ENCODE measurements around the gene GABRR1.
"Not testable (repeated sequence)": the region's sequence is repeated elsewhere in the genome, so short reads cannot be mapped to it uniquely, and the experiment has no call there.

The GABRR1 gene

DNA sequence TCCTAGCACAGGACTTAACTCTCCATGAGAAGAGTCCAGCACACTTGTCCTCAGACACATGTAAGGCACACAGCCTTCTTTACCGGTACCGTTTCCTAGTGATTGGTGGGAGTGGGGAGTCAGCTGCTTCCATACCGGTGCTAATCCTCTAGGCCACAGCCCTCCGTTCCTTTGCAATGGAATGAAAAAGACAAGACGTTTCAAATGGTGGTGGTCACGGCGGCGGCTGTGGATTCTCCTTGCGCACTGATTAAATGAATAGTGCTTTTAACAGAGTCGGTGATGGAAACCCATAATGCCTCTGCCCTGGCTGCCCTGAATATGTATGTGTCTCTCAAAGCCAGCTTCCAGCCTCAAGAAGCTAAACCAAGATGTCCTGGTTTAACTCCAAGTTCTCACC, 34.8 kb upstream of the GABRR1 start:
- FAIRE-seq, result no peak

DNA sequence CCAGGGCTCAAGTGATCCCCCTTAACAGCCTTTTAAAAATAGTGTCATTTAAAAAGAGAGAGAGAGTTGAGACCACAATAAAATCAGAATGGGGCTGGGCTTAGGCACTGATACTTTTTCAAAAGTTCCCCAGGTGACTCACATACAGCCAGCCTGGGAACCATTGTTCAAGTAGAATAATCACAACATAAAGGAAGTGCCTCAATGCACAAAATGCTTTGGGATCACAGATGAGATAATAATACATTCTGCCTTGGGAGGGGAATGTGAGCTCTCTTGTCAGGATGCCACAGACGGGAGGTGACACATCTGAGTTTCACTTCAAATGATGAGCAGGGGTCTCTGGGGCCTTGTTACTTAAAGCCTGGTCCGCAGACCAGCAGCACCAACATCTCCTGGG, 34.0 kb upstream of the GABRR1 start:
- FAIRE-seq, result no peak

More for the DNA sequence above, 34.8 kb upstream of the GABRR1 start:
- TF ChIP-seq PAX5 (IDR thresholded peaks at IDR 0.05; ENCODE audit: insufficient read depth, low read length, severe bottlenecking), result no peak
- no peak for TF ChIP-seq POLR2A (IDR thresholded peaks at IDR 0.05; ENCODE audit: low read depth, low read length)
- no peak for TF ChIP-seq POLR2AphosphoS5 (IDR thresholded peaks at IDR 0.05; ENCODE audit: low read depth, low read length)
- no peak for DNase-seq (ENCODE audit: insufficient read length, low spot score)

DNA sequence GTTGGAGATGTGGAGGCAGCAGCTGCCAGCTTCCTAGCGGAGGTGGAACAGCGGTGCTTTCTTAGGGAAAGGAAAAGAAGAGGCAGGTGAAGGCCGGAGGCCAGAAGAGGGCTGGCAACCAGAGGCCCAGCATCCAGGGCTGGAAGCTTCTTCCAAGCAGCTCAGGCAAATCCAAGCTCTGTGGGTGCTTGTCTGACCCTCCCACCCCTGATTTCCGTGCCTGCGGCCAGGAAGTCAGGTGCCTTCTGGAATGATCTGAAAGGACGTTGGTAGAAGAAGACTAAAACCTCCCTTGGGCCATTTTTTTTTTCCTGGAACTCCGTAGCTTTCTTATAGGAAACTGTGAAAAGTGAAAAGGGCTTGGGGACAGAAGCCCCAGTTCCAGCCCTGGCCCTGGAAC, 33.1 kb upstream of the GABRR1 start:
- DNase-seq (ENCODE audit: insufficient read length, low spot score) (no peak), FAIRE-seq (no peak)
- no peak for TF ChIP-seq TAF1 (IDR thresholded peaks at IDR 0.05; ENCODE audit: low read depth, low read length)
- TF ChIP-seq POLR2A (IDR thresholded peaks at IDR 0.05; ENCODE audit: low read depth, low read length), result no peak
- no peak for TF ChIP-seq POLR2AphosphoS5 (IDR thresholded peaks at IDR 0.05; ENCODE audit: low read depth, low read length)
- no peak for TF ChIP-seq POU2F2 (IDR thresholded peaks at IDR 0.05; ENCODE audit: low read depth, low read length)
- TF ChIP-seq PAX5 (IDR thresholded peaks at IDR 0.05; ENCODE audit: insufficient read depth, low read length, severe bottlenecking), result no peak
- TF ChIP-seq SPI1 (IDR thresholded peaks at IDR 0.05; ENCODE audit: low read depth, low read length), result no peak

More for the DNA sequence above, 34.0 kb upstream of the GABRR1 start:
- TF ChIP-seq POLR2AphosphoS5 (IDR thresholded peaks at IDR 0.05; ENCODE audit: low read depth, low read length), result no peak
- no peak for TF ChIP-seq TAF1 (IDR thresholded peaks at IDR 0.05; ENCODE audit: low read depth, low read length)
- no peak for TF ChIP-seq PAX5 (IDR thresholded peaks at IDR 0.05; ENCODE audit: insufficient read depth, low read length, severe bottlenecking)
- TF ChIP-seq POU2F2 (IDR thresholded peaks at IDR 0.05; ENCODE audit: low read depth, low read length), result no peak
- no peak for TF ChIP-seq POLR2A (IDR thresholded peaks at IDR 0.05; ENCODE audit: low read depth, low read length)
- no peak for TF ChIP-seq SPI1 (IDR thresholded peaks at IDR 0.05; ENCODE audit: low read depth, low read length)
- DNase-seq (ENCODE audit: insufficient read length, low spot score), result no peak

DNA sequence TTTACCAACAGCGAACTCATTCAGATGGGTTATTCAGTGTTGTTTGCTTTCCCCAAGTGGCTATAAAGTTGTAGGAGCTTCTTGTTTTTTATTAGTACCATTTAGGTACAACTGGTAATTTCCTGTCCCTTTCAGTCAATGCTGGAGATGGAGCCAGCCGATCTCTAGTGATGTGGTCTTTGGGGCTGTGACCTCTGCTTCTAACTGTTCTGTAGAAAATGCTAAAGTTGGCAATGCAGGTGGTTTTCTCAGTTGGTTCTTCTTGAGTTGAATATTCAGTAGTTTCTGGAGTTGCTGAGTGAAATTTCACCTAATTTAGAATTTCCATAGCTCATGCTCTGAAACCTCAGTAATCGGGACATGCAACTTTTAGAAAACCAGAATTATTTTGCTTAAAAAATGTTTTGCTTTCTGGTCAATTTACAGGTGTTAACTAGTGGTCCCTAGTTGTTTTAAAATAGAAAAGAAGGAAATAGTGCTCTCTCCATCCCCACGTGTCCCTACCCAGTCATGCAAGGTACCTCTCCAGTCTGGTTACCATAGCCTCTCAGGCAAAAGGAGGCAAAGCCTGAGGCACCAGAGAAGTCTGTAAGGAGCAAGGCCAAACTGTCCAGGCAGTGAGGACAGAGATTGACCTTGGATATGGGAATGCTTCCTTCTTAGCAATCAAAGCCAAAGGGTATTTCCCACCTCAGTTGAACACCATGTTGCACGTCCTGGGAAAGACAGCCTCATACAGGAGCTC, 27.3 kb upstream of the GABRR1 start:
- no peak for TF ChIP-seq POLR2AphosphoS5 (IDR thresholded peaks at IDR 0.05; ENCODE audit: low read depth, low read length)
- TF ChIP-seq TAF1 (IDR thresholded peaks at IDR 0.05; ENCODE audit: low read depth, low read length), result no peak
- TF ChIP-seq SPI1 (IDR thresholded peaks at IDR 0.05; ENCODE audit: low read depth, low read length), result no peak
- no peak for TF ChIP-seq POU2F2 (IDR thresholded peaks at IDR 0.05; ENCODE audit: low read depth, low read length)
- TF ChIP-seq POLR2A (IDR thresholded peaks at IDR 0.05; ENCODE audit: low read depth, low read length), result no peak
- TF ChIP-seq PAX5 (IDR thresholded peaks at IDR 0.05; ENCODE audit: insufficient read depth, low read length, severe bottlenecking), result no peak
- no peak for DNase-seq (ENCODE audit: insufficient read length, low spot score)

DNA sequence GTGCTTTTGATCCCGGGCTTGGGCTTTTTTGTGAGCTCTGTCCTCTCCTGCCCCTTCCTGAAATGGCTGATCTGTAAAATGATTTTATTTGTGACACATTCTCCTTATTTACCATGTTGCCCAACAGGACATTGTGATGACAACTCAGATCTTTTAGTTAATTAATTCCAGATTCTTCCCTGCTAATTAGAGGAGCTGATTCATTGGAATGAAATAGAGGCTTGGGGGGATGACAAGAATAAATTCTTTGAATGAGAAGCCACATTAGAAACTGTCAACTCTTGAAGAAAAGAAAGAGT, 26.1 kb upstream of the GABRR1 start:
- DNase-seq (ENCODE audit: insufficient read length, low spot score) (no peak), FAIRE-seq (no peak)
- TF ChIP-seq POLR2A (IDR thresholded peaks at IDR 0.05; ENCODE audit: low read depth, low read length) (no peak), POLR2AphosphoS5 (IDR thresholded peaks at IDR 0.05; ENCODE audit: low read depth, low read length) (no peak), PAX5 (IDR thresholded peaks at IDR 0.05; ENCODE audit: insufficient read depth, low read length, severe bottlenecking) (no peak), POU2F2 (IDR thresholded peaks at IDR 0.05; ENCODE audit: low read depth, low read length) (no peak), SPI1 (IDR thresholded peaks at IDR 0.05; ENCODE audit: low read depth, low read length) (no peak), TAF1 (IDR thresholded peaks at IDR 0.05; ENCODE audit: low read depth, low read length) (no peak)

More for the DNA sequence above, 27.3 kb upstream of the GABRR1 start:
- peak; percentile 66 for FAIRE-seq

DNA sequence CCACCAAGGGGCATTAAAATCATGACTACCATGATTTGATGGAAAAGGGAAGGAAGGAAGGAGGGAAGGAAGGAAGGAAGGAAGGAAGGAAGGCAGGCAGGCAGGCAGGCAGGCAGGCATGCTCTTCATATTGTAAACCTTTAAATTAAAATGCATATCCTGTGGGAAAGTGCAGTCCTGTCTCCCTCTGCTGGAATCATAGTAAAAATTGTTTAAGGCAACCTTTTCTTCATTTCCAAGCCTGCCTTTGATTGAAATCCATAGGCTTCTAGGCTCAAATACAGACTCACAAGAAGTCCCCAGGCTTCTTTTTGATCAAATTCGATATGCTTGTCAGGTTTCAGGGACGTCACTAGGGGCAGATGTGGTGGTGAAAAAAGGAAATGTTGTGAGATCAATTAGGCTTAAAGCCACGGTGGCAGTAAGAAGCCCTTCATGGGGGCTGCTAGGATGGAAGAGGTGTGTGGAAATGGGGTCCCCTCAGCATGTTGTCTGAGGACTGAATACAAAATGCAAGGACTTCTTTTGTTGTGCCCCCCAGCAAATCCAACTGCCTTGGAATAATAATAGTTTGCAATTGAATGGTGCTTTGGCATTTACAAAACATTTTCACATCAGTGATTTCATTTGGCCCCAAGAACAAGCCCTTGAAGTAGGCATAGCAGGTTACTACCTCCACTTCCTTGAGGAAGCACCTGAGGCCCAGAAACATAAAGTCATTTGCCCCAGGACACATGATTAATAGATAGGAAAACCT, 25.6 kb upstream of the GABRR1 start:
- no peak for TF ChIP-seq PAX5 (IDR thresholded peaks at IDR 0.05; ENCODE audit: insufficient read depth, low read length, severe bottlenecking)
- TF ChIP-seq POU2F2 (IDR thresholded peaks at IDR 0.05; ENCODE audit: low read depth, low read length), result no peak
- TF ChIP-seq POLR2A (IDR thresholded peaks at IDR 0.05; ENCODE audit: low read depth, low read length), result no peak
- no peak for TF ChIP-seq POLR2AphosphoS5 (IDR thresholded peaks at IDR 0.05; ENCODE audit: low read depth, low read length)
- no peak for TF ChIP-seq TAF1 (IDR thresholded peaks at IDR 0.05; ENCODE audit: low read depth, low read length)
- no peak for TF ChIP-seq SPI1 (IDR thresholded peaks at IDR 0.05; ENCODE audit: low read depth, low read length)
- peak; percentile 68 for FAIRE-seq
- DNase-seq (ENCODE audit: insufficient read length, low spot score), result no peak

DNA sequence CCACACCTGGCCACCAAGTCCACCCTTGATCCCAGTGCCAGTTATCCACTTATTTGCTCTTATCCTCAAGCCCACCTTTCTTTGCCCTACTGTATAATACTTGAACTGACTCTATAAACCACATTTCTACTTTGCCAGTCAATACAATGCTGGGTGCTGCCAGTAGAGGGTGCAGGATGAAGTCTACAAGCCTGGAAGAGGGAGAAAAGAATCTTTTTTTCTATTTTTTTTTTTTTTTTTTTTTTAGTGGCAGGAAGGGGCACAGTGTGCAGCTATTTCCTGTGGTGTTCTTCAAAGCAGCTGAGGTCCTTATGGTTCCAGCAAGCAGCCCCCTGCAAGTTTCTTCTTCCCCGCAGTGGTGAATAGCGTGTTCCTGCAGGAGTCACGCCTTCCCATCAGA, 22.2 kb upstream of the GABRR1 start:
- no peak for DNase-seq (ENCODE audit: insufficient read length, low spot score)
- TF ChIP-seq TAF1 (IDR thresholded peaks at IDR 0.05; ENCODE audit: low read depth, low read length) (no peak), PAX5 (IDR thresholded peaks at IDR 0.05; ENCODE audit: insufficient read depth, low read length, severe bottlenecking) (no peak), POLR2A (IDR thresholded peaks at IDR 0.05; ENCODE audit: low read depth, low read length) (no peak), POU2F2 (IDR thresholded peaks at IDR 0.05; ENCODE audit: low read depth, low read length) (no peak)
- no peak for FAIRE-seq

DNA sequence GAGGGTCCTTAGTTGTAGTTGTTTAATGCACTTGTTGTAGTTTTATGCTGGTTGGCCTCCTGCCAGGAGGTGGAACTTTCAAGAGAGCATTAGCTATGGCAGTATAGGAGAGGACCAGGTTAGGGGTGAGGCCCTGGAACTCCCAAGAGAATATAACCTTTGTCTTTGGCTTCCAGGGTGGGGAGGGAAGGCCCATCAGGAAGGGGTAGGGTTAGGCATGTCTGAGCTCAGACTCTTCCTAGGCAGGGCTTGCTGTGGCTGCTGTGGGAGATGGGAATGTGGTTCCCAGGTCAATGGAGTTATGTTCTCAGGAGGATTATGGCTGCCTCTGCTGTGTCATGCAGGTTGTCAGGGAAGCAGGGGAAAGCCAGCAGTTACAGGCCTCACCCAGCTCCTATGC, 20.0 kb upstream of the GABRR1 start:
- FAIRE-seq (no peak), DNase-seq (ENCODE audit: insufficient read length, low spot score) (no peak)
- no peak for TF ChIP-seq POU2F2 (IDR thresholded peaks at IDR 0.05; ENCODE audit: low read depth, low read length)
- no peak for TF ChIP-seq TAF1 (IDR thresholded peaks at IDR 0.05; ENCODE audit: low read depth, low read length)
- TF ChIP-seq POLR2AphosphoS5 (IDR thresholded peaks at IDR 0.05; ENCODE audit: low read depth, low read length), result no peak
- no peak for TF ChIP-seq POLR2A (IDR thresholded peaks at IDR 0.05; ENCODE audit: low read depth, low read length)
- no peak for TF ChIP-seq PAX5 (IDR thresholded peaks at IDR 0.05; ENCODE audit: insufficient read depth, low read length, severe bottlenecking)
- TF ChIP-seq SPI1 (IDR thresholded peaks at IDR 0.05; ENCODE audit: low read depth, low read length), result no peak

DNA sequence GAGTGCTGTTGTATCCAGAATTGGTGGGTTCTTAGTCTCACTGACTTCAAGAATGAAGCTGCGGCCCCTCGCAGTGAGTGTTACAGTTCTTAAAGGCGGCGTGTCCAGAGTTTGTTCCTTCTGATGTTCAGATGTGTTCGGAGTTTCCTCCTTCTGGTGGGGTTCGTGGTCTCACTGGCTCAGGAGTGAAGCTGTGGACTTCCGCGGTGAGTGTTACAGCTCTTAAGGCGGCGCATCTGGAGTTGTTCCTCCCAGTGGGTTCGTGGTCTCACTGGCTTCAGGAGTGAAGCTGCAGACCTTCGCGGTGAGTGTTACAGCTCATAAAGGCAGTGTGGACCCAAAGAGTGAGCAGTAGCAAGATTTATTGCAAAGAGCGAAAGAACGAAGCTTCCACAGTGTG, 16.4 kb upstream of the GABRR1 start:
- not testable (repeated sequence) for FAIRE-seq; DNase-seq (ENCODE audit: insufficient read length, low spot score)

DNA sequence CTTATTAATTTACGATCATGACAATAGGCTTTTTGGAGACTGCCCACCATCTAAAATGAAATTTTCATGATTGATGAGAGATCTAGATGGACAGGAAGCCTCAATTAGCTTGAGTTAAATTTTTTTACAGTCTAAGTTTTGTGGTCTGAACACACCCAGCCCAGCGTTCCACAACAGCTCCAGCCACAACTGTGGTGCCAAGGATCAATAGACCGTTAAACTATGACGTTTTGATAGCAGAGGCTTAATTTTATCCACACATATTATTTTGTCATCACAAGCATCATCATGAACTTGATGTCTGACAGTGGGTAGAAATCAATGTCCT, 5.5 kb upstream of the GABRR1 start:
- TF ChIP-seq TAF1 (IDR thresholded peaks at IDR 0.05; ENCODE audit: low read depth, low read length), result no peak
- TF ChIP-seq POLR2A (IDR thresholded peaks at IDR 0.05; ENCODE audit: low read depth, low read length), result no peak
- TF ChIP-seq POU2F2 (IDR thresholded peaks at IDR 0.05; ENCODE audit: low read depth, low read length), result no peak
- no peak for TF ChIP-seq PAX5 (IDR thresholded peaks at IDR 0.05; ENCODE audit: insufficient read depth, low read length, severe bottlenecking)
- TF ChIP-seq SPI1 (IDR thresholded peaks at IDR 0.05; ENCODE audit: low read depth, low read length), result no peak
- no peak for TF ChIP-seq POLR2AphosphoS5 (IDR thresholded peaks at IDR 0.05; ENCODE audit: low read depth, low read length)
- DNase-seq (ENCODE audit: insufficient read length, low spot score) (no peak), FAIRE-seq (no peak)
